GM12892 (cell line): ENCODE data around the gene ERBB4.
A peak's percentile ranks its signal among the peaks of the same experiment; 100 is the strongest.
"Not testable (repeated sequence)": the region's sequence is repeated elsewhere in the genome, so short reads cannot be mapped to it uniquely, and the experiment has no call there.

ENCODE experiments used
- DNase-seq: peaks from one replicate; pipeline ENCODE4 v3.0.0; 2011; ENCODE audit not compliant: insufficient read length
- FAIRE-seq: peaks from 2 replicates; lab custom pipeline; 2011; peaks lifted over from hg19 to GRCh38; lab: Jason Lieb, UNC
- POLR2A ChIP-seq: IDR thresholded peaks from 2 replicates; pipeline ENCODE4 v1.6.1; 2011; ENCODE audit warnings: low read depth, low read length, control low read depth
- POLR2AphosphoS5 ChIP-seq: IDR thresholded peaks from 2 replicates; pipeline ENCODE4 v1.6.1; 2011; ENCODE audit warnings: low read depth, low read length, control low read depth
- TAF1 ChIP-seq: IDR thresholded peaks from 2 replicates; pipeline ENCODE4 v1.6.1; 2011; ENCODE audit warnings: low read depth, mild to moderate bottlenecking, control low read depth, low read length, borderline replicate concordance

ERBB4 gene

GRCh38 chr2:211654211-211654780, 884.3 kb downstream of the ERBB4 start:
- DNase-seq (no peak), FAIRE-seq (peak; percentile 21)
- TF ChIP-seq TAF1 (no peak), POLR2AphosphoS5 (no peak), POLR2A (no peak)

GRCh38 chr2:211652327-211652726, 886.3 kb downstream of the ERBB4 start:
- no peak for TF ChIP-seq POLR2AphosphoS5
- TF ChIP-seq TAF1, result no peak
- no peak for TF ChIP-seq POLR2A
- no peak for FAIRE-seq
- no peak for DNase-seq

GRCh38 chr2:211649331-211649730, 889.3 kb downstream of the ERBB4 start:
- DNase-seq (no peak), FAIRE-seq (no peak)

GRCh38 chr2:211631503-211631902, 907.1 kb downstream of the ERBB4 start:
- DNase-seq, result no peak
- no peak for FAIRE-seq

More at GRCh38 chr2:211649331-211649730, 889.3 kb downstream of the ERBB4 start:
- TF ChIP-seq TAF1, result no peak
- TF ChIP-seq POLR2AphosphoS5, result no peak
- TF ChIP-seq POLR2A, result no peak

GRCh38 chr2:211623096-211623495, 915.5 kb downstream of the ERBB4 start:
- DNase-seq, result no peak
- peak; percentile 24 for FAIRE-seq
- no peak for TF ChIP-seq POLR2AphosphoS5
- TF ChIP-seq TAF1, result no peak
- TF ChIP-seq POLR2A, result no peak

More at GRCh38 chr2:211631503-211631902, 907.1 kb downstream of the ERBB4 start:
- TF ChIP-seq POLR2AphosphoS5, result no peak

- no peak for DNase-seq
- TF ChIP-seq POLR2AphosphoS5 (no peak), POLR2A (no peak), TAF1 (no peak)
- no peak for FAIRE-seq
Observed at GRCh38 chr2:211620986-211621385, 917.6 kb downstream of the ERBB4 start.

- no peak for FAIRE-seq
- TF ChIP-seq POLR2A (no peak), POLR2AphosphoS5 (no peak), TAF1 (no peak)
- no peak for DNase-seq
Observed at GRCh38 chr2:211617803-211618202, 920.8 kb downstream of the ERBB4 start.

- no peak for FAIRE-seq
- no peak for DNase-seq
- TF ChIP-seq POLR2A, result no peak
- no peak for TF ChIP-seq TAF1
- TF ChIP-seq POLR2AphosphoS5, result no peak
Observed at GRCh38 chr2:211611621-211612020, 927.0 kb downstream of the ERBB4 start.

GRCh38 chr2:211611061-211611518, 927.5 kb downstream of the ERBB4 start:
- TF ChIP-seq POLR2A (no peak), TAF1 (no peak), POLR2AphosphoS5 (no peak)
- FAIRE-seq (no peak), DNase-seq (no peak)

- no peak for FAIRE-seq
- no peak for TF ChIP-seq POLR2AphosphoS5
- TF ChIP-seq TAF1, result no peak
- no peak for TF ChIP-seq POLR2A
- no peak for DNase-seq
Observed at GRCh38 chr2:211609127-211609526, 929.5 kb downstream of the ERBB4 start.

GRCh38 chr2:211599146-211599545, 939.5 kb downstream of the ERBB4 start:
- FAIRE-seq, result no peak
- TF ChIP-seq POLR2A (no peak), POLR2AphosphoS5 (no peak), TAF1 (no peak)

GRCh38 chr2:211598238-211598637, 940.4 kb downstream of the ERBB4 start:
- TF ChIP-seq TAF1 (no peak), POLR2AphosphoS5 (no peak), POLR2A (no peak)
- FAIRE-seq, result no peak
- no peak for DNase-seq

More at GRCh38 chr2:211599146-211599545, 939.5 kb downstream of the ERBB4 start:
- no peak for DNase-seq

GRCh38 chr2:211592006-211592405, 946.6 kb downstream of the ERBB4 start:
- FAIRE-seq, DNase-seq: not testable (repeated sequence)
